Chondrocyte (in vitro differentiated cells): Measurements from ENCODE around the gene RUVBL2. TPM values are rescaled to one million over a fixed set of nuclear protein-coding genes. Genes with fewer than 3 reads are reported as not detected.
A peak's percentile ranks its signal among the peaks of the same experiment; 100 is the strongest.

ENCODE experiments used
- DNase-seq: peaks from one replicate; pipeline ENCODE4 v3.0.0; 2021; ENCODE audit warnings: mixed read lengths, low spot score
- H3K27ac Mint-ChIP-seq: one replicate; pipeline ENCODE4 v1.8.0; 2021; ENCODE audit warnings: mild to moderate bottlenecking, moderate library complexity, mixed read lengths; ENCODE audit not compliant: unreplicated experiment
- H3K27me3 Mint-ChIP-seq: 2 replicates; pipeline ENCODE4 v1.8.0; 2021; ENCODE audit warnings: low read depth, mixed read lengths
- H3K36me3 Mint-ChIP-seq: 2 replicates; pipeline ENCODE4 v1.8.0; 2021; ENCODE audit warnings: low read depth, mixed read lengths
- H3K4me1 Mint-ChIP-seq: 2 replicates; pipeline ENCODE4 v1.8.0; 2021; ENCODE audit warnings: low read depth, mild to moderate bottlenecking, mixed read lengths
- H3K4me3 Mint-ChIP-seq: one replicate; pipeline ENCODE4 v1.8.0; 2021; ENCODE audit warnings: mild to moderate bottlenecking, moderate library complexity, mixed read lengths; ENCODE audit not compliant: unreplicated experiment
- H3K9me3 Mint-ChIP-seq: 2 replicates; pipeline ENCODE4 v1.8.0; 2021; ENCODE audit warnings: low read depth, mixed read lengths
- total RNA-seq: library from RNA; stranded (reverse); gene quantifications from 3 replicates; pipeline ENCODE4 v1.2.1, GENCODE V29; 2021
- TF ChIP-seq, protein P1 (sequence below): fragments of 200-600 bp; sonication (generic); IDR thresholded peaks from 2 replicates; pipeline ENCODE4 v1.5.0; 2021; ENCODE audit warnings: antibody characterized with exemption, mild to moderate bottlenecking, moderate library complexity

RUVBL2 gene
- total RNA-seq, 1 donor from 2014 or later = 45.3 TPM

DNA sequence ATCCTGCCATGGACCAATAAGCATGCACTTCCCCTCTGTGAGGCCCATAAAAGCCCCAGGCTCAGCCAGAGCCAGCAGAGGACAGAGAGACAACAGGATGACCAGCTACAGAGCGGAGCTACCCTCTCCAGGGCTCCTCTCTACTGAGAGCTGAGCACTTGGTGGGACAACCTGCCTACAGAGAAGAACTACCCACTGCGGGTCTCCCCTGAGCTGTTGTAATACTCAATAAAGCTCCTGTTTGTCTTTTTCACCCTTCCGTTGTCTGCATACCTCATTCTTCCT, 46.5 kb upstream of the RUVBL2 start:
- TF ChIP-seq, protein P1, sequence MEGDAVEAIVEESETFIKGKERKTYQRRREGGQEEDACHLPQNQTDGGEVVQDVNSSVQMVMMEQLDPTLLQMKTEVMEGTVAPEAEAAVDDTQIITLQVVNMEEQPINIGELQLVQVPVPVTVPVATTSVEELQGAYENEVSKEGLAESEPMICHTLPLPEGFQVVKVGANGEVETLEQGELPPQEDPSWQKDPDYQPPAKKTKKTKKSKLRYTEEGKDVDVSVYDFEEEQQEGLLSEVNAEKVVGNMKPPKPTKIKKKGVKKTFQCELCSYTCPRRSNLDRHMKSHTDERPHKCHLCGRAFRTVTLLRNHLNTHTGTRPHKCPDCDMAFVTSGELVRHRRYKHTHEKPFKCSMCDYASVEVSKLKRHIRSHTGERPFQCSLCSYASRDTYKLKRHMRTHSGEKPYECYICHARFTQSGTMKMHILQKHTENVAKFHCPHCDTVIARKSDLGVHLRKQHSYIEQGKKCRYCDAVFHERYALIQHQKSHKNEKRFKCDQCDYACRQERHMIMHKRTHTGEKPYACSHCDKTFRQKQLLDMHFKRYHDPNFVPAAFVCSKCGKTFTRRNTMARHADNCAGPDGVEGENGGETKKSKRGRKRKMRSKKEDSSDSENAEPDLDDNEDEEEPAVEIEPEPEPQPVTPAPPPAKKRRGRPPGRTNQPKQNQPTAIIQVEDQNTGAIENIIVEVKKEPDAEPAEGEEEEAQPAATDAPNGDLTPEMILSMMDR = no peak
- H3K27me3 Mint-ChIP-seq = no peaks in the 10 kb centered on the region
- peaks cover 3% of the 10 kb centered on the region for H3K4me1 Mint-ChIP-seq
- H3K4me3 Mint-ChIP-seq = no peak overlapping the region
- no peak for DNase-seq
- no peaks in the 10 kb centered on the region for H3K36me3 Mint-ChIP-seq
- no peaks in the 10 kb centered on the region for H3K9me3 Mint-ChIP-seq
- H3K27ac Mint-ChIP-seq = no peak overlapping the region

DNA sequence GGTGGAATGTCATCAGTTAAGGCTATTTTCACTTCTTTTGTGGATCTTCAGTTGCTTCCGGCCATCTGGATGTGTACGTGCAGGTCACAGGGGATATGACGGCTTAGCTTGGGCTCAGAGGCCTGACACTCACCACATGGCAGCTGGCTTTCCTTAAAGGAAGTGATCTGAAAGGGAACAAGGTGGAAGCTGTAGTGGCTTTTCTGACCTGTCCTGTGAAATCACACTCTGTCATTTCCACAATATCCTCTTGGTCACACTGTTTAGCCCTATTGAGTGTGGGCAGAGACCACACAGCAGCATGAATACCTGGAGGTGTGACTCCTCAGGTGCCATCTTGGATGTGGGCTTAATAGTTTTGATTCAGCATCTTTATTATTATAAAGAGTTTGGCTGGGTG, 43.5 kb upstream of the RUVBL2 start:
- Mint-ChIP-seq H3K9me3 (no peaks in the 10 kb centered on the region), H3K36me3 (no peaks in the 10 kb centered on the region), H3K4me1 (peaks cover 7% of the 10 kb centered on the region), H3K27me3 (no peaks in the 10 kb centered on the region), H3K27ac (no peak overlapping the region), H3K4me3 (no peak overlapping the region)
- no peak for DNase-seq
- TF ChIP-seq, protein P1 = no peak

DNA sequence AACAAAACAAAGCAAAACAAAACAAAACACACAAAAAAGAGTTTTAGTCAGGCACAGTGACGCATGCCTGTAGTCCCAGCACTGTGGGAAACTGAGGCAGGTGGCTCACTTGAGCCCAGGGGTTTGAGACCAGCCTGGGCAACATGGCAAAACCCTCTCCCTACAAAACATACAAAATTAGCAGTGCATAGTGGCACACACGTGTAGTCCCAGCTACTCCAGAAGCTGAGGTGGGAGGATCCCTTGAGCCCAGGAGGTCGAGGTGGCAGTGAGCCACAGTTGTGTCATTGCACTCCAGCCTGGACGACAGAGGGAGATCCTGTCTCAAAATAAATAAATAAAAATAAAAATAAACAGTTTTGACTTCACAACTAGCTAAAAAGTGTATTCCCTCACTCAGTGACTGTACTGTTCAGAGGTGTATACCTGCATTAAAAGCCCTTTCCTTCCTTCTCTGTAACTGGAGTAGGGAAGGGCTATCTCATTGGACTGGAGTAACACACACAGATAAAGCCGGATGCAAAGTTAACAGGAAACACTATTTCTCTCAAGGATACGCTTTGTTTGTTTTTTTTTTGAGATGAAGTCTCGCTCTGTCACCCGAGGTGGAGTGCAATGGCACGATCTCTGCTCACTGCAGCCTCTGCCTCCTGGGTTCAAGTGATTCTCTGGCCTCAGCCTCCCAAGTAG, 42.7 kb upstream of the RUVBL2 start:
- no peaks in the 10 kb centered on the region for H3K27me3 Mint-ChIP-seq
- H3K36me3 Mint-ChIP-seq = no peaks in the 10 kb centered on the region
- TF ChIP-seq, protein P1 = no peak
- H3K27ac Mint-ChIP-seq = no peak overlapping the region
- DNase-seq = no peak
- peaks cover 15% of the 10 kb centered on the region for H3K4me1 Mint-ChIP-seq
- no peak overlapping the region for H3K4me3 Mint-ChIP-seq
- H3K9me3 Mint-ChIP-seq = no peaks in the 10 kb centered on the region

DNA sequence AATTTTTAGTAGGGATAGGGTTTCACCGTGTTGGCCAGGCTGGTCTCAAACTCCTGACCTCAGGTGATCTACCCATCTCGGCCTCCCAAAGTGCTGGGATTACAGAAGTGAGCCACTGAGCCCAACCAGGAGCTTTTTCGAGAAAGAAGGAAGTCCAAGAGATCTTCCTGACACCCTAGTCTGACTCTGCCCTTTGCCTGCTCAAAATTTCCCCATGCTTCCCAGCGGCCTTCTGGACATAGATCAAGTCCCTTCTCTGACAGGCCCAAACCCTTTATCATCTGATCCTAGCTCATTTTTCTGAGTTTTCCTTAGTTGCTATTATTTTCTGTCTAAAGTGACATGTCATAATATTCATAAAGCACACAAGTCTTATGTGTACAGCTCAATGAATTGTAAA, 40.5 kb upstream of the RUVBL2 start:
- Mint-ChIP-seq H3K36me3 (peaks cover 7% of the 10 kb centered on the region), H3K9me3 (no peaks in the 10 kb centered on the region), H3K27ac (no peak overlapping the region), H3K27me3 (no peaks in the 10 kb centered on the region), H3K4me1 (peaks cover 23% of the 10 kb centered on the region), H3K4me3 (no peak overlapping the region)
- TF ChIP-seq, protein P1 = no peak
- DNase-seq = no peak

DNA sequence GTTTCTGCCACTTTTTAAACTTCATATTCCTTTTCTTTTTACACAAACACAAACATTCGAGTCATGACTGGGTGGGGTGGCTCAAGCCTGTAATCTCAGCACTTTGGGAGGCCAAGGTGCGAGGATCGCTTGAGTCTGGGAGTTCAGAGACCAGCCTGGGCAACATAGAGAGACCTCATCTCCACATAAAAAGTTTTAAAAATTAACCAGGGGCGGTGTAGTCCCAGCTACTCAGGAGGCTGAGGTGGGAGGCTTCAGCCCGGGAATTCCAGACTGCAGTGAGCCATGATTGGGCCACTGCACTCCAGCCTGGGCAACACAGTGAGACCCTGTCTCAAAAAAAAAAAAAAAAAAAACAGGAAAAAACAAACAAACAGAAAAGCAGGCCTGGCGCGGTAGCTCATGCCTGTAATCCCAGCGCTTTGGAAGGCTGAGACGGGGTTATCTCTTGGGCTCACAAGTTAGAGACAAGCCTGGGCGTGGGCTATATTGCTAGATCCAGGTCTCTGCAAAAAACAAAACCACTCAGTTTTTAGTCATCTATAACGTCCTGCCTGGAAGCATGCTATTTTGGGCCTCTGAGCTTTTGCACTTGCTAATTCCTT, 39.6 kb upstream of the RUVBL2 start:
- no peaks in the 10 kb centered on the region for H3K27me3 Mint-ChIP-seq
- TF ChIP-seq, protein P1 = no peak
- H3K27ac Mint-ChIP-seq = peak overlapping the region; percentile 84
- H3K36me3 Mint-ChIP-seq = peaks cover 7% of the 10 kb centered on the region
- peak overlapping the region; percentile 85 for H3K4me3 Mint-ChIP-seq
- H3K4me1 Mint-ChIP-seq = peaks cover 21% of the 10 kb centered on the region
- no peaks in the 10 kb centered on the region for H3K9me3 Mint-ChIP-seq
- no peak for DNase-seq
